ENCODE measurements around the gene SLC25A30.
"Not testable (repeated sequence)": the region's sequence is repeated elsewhere in the genome, so short reads cannot be mapped to it uniquely, and the experiment has no call there.

The SLC25A30 gene

GRCh38 chr13:45378786-45379185, 39.4 kb downstream of the SLC25A30 start:
- not testable (repeated sequence) for H2BK12ac ChIP-seq (ENCODE audit: low read length); H2BK5ac ChIP-seq (ENCODE audit: low read depth, low read length, poor library complexity); H3K4ac ChIP-seq (ENCODE audit: low read depth, low read length); H2AK5ac ChIP-seq (ENCODE audit: low read length); H3K4me1 ChIP-seq (ENCODE audit: control insufficient read depth in 1 of 2, insufficient read depth in 2 of 2, low read length in 2 of 2); H3K4me2 ChIP-seq (ENCODE audit: low read length); H3K79me2 ChIP-seq (ENCODE audit: control insufficient read depth, insufficient read depth, low read length, poor library complexity); H4K12ac ChIP-seq (ENCODE audit: low read depth, low read length); H3K27ac ChIP-seq (ENCODE audit: low read depth, low read length); H3K14ac ChIP-seq (ENCODE audit: low read length); H3K79me1 ChIP-seq (ENCODE audit: low read length); H3K18ac ChIP-seq (ENCODE audit: low read length); H4K91ac ChIP-seq (ENCODE audit: low read depth, low read length); H3K4me3 ChIP-seq (ENCODE audit: low read depth, low read length); H3K36me3 ChIP-seq (ENCODE audit: control insufficient read depth in 1 of 2, insufficient read depth in 2 of 2, low read length in 2 of 2); H3K23ac ChIP-seq (ENCODE audit: low read length); H3K9me3 ChIP-seq (ENCODE audit: insufficient read depth, low read depth, low read length); H3K27me3 ChIP-seq (ENCODE audit: insufficient read depth, low read length); H2AFZ ChIP-seq (ENCODE audit: insufficient read depth, low read length, poor library complexity); H4K8ac ChIP-seq (ENCODE audit: low read depth, low read length); DNase-seq; H3K9ac ChIP-seq (ENCODE audit: low read length); H2BK120ac ChIP-seq (ENCODE audit: insufficient read depth, low read length, poor library complexity)
- no CpG with 5 or more reads among the region's 8 CpGs for WGBS (ENCODE audit: extremely low coverage, insufficient coverage, insufficient read length)

DNA sequence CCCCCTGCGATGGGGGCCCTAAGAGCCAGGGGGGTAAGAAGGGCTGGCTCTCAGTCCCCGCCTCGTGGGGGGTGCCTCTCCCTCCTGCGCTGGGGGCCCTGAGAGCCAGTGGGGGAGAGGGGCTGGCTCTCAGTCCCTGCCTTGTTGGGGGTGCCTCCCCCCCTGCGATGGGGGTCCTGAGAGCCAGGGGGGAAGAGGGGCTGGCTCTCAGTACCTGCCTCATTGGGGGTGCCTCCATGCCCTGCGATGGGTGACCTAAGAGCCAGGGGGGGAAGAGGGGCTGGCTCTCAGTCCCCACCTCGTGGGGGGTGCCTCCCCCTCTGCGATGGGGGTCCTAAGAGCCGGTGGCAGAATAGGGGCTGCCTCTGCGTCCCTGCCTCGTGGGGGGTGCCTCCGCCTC, 40.9 kb downstream of the SLC25A30 start:
- not testable (repeated sequence) for H3K18ac ChIP-seq (ENCODE audit: low read length); H4K8ac ChIP-seq (ENCODE audit: low read depth, low read length); H2AK5ac ChIP-seq (ENCODE audit: low read length); H3K9ac ChIP-seq (ENCODE audit: low read length); H4K12ac ChIP-seq (ENCODE audit: low read depth, low read length); H3K79me1 ChIP-seq (ENCODE audit: low read length); H3K79me2 ChIP-seq (ENCODE audit: control insufficient read depth, insufficient read depth, low read length, poor library complexity); H3K27me3 ChIP-seq (ENCODE audit: insufficient read depth, low read length); H3K23ac ChIP-seq (ENCODE audit: low read length); H3K4me2 ChIP-seq (ENCODE audit: low read length); H3K9me3 ChIP-seq (ENCODE audit: insufficient read depth, low read depth, low read length); DNase-seq; H3K14ac ChIP-seq (ENCODE audit: low read length); H2BK12ac ChIP-seq (ENCODE audit: low read length); H2AFZ ChIP-seq (ENCODE audit: insufficient read depth, low read length, poor library complexity); H3K4me3 ChIP-seq (ENCODE audit: low read depth, low read length); H3K36me3 ChIP-seq (ENCODE audit: control insufficient read depth in 1 of 2, insufficient read depth in 2 of 2, low read length in 2 of 2); H3K27ac ChIP-seq (ENCODE audit: low read depth, low read length)
- Histone ChIP-seq H4K91ac (ENCODE audit: low read depth, low read length) (peak overlapping the region; percentile 35), H3K4ac (ENCODE audit: low read depth, low read length) (peak overlapping the region; percentile 71), H3K4me1 (ENCODE audit: control insufficient read depth in 1 of 2, insufficient read depth in 2 of 2, low read length in 2 of 2) (peaks cover 13 to 16% of the 10 kb centered on the region in 2 experiments), H2BK5ac (ENCODE audit: low read depth, low read length, poor library complexity) (peak overlapping the region; percentile 59), H2BK120ac (ENCODE audit: insufficient read depth, low read length, poor library complexity) (peak overlapping the region; percentile 48)
- no CpG with 5 or more reads among the region's 12 CpGs for WGBS (ENCODE audit: extremely low coverage, insufficient coverage, insufficient read length)

GRCh38 chr13:45376651-45377050, 41.5 kb downstream of the SLC25A30 start:
- H3K23ac ChIP-seq (ENCODE audit: low read length); H3K4ac ChIP-seq (ENCODE audit: low read depth, low read length); H4K12ac ChIP-seq (ENCODE audit: low read depth, low read length); H2BK120ac ChIP-seq (ENCODE audit: insufficient read depth, low read length, poor library complexity); DNase-seq; H3K27me3 ChIP-seq (ENCODE audit: insufficient read depth, low read length); H3K27ac ChIP-seq (ENCODE audit: low read depth, low read length); H2AK5ac ChIP-seq (ENCODE audit: low read length); H2BK12ac ChIP-seq (ENCODE audit: low read length); H2BK5ac ChIP-seq (ENCODE audit: low read depth, low read length, poor library complexity); H3K36me3 ChIP-seq (ENCODE audit: control insufficient read depth in 1 of 2, insufficient read depth in 2 of 2, low read length in 2 of 2); H3K9me3 ChIP-seq (ENCODE audit: insufficient read depth, low read depth, low read length); H3K9ac ChIP-seq (ENCODE audit: low read length); H3K14ac ChIP-seq (ENCODE audit: low read length); H3K4me3 ChIP-seq (ENCODE audit: low read depth, low read length); H4K8ac ChIP-seq (ENCODE audit: low read depth, low read length); H3K18ac ChIP-seq (ENCODE audit: low read length); H3K79me1 ChIP-seq (ENCODE audit: low read length); H3K79me2 ChIP-seq (ENCODE audit: control insufficient read depth, insufficient read depth, low read length, poor library complexity); H3K4me2 ChIP-seq (ENCODE audit: low read length); H2AFZ ChIP-seq (ENCODE audit: insufficient read depth, low read length, poor library complexity): not testable (repeated sequence)
- Histone ChIP-seq H3K4me1 (ENCODE audit: control insufficient read depth in 1 of 2, insufficient read depth in 2 of 2, low read length in 2 of 2) (peaks cover 13 to 16% of the 10 kb centered on the region in 2 experiments), H4K91ac (ENCODE audit: low read depth, low read length) (peak overlapping the region; percentile 27)
- no CpG with 5 or more reads among the region's 8 CpGs for WGBS (ENCODE audit: extremely low coverage, insufficient coverage, insufficient read length)

GRCh38 chr13:45374917-45375316, 43.3 kb downstream of the SLC25A30 start:
- no peak for DNase-seq

More at GRCh38 chr13:45374917-45375316, 43.3 kb downstream of the SLC25A30 start:
- no peak overlapping the region for H2AFZ ChIP-seq (ENCODE audit: insufficient read depth, low read length, poor library complexity)
- H2BK120ac ChIP-seq (ENCODE audit: insufficient read depth, low read length, poor library complexity), result no peak overlapping the region
- no peak overlapping the region for H4K91ac ChIP-seq (ENCODE audit: low read depth, low read length)
- H3K18ac ChIP-seq (ENCODE audit: low read length), result no peak overlapping the region
- no peaks in the 10 kb centered on the region for H3K9me3 ChIP-seq (ENCODE audit: insufficient read depth, low read depth, low read length)
- no peak overlapping the region for H3K9ac ChIP-seq (ENCODE audit: low read length)
- no peak overlapping the region for H3K14ac ChIP-seq (ENCODE audit: low read length)
- H3K23ac ChIP-seq (ENCODE audit: low read length), result no peak overlapping the region
- no peak overlapping the region for H2BK5ac ChIP-seq (ENCODE audit: low read depth, low read length, poor library complexity)
- no peak overlapping the region for H2AK5ac ChIP-seq (ENCODE audit: low read length)
- no peak overlapping the region for H3K4me2 ChIP-seq (ENCODE audit: low read length)
- no peak overlapping the region for H2BK12ac ChIP-seq (ENCODE audit: low read length)
- no peak overlapping the region for H4K12ac ChIP-seq (ENCODE audit: low read depth, low read length)
- H4K8ac ChIP-seq (ENCODE audit: low read depth, low read length), result no peak overlapping the region
- WGBS (ENCODE audit: extremely low coverage, insufficient coverage, insufficient read length), result no CpG with 5 or more reads among the region's 3 CpGs
- peaks cover 4% of the 10 kb centered on the region for H3K79me1 ChIP-seq (ENCODE audit: low read length)
- H3K36me3 ChIP-seq (ENCODE audit: control insufficient read depth in 1 of 2, insufficient read depth in 2 of 2, low read length in 2 of 2), result peaks cover 3% of the 10 kb centered on the region in 2 experiments
- H3K4ac ChIP-seq (ENCODE audit: low read depth, low read length), result no peak overlapping the region
- H3K4me3 ChIP-seq (ENCODE audit: low read depth, low read length), result no peak overlapping the region
- no peaks in the 10 kb centered on the region for H3K79me2 ChIP-seq (ENCODE audit: control insufficient read depth, insufficient read depth, low read length, poor library complexity)
- no peaks in the 10 kb centered on the region for H3K27me3 ChIP-seq (ENCODE audit: insufficient read depth, low read length)
- H3K27ac ChIP-seq (ENCODE audit: low read depth, low read length), result no peak overlapping the region
- peaks cover 14 to 17% of the 10 kb centered on the region in 2 experiments for H3K4me1 ChIP-seq (ENCODE audit: control insufficient read depth in 1 of 2, insufficient read depth in 2 of 2, low read length in 2 of 2)

Data from trophoblast cell (in vitro differentiated cells and primary cell).